ENCODE results near the gene NOC3L.

GRCh38 chr10:94412449-94412848 lies 49.7 kb upstream of the NOC3L start:
- TF ChIP-seq EP300 (IDR thresholded peaks at IDR 0.05; ENCODE audit: borderline replicate concordance) (no peak), RAD21 (IDR thresholded peaks at IDR 0.05; ENCODE audit: low read depth) (no peak; the same call in 1 of the 2 replicates), TEAD4 (IDR thresholded peaks at IDR 0.05) (no peak), EGR1 (IDR thresholded peaks at IDR 0.05) (no peak), TAF1 (IDR thresholded peaks at IDR 0.05; ENCODE audit: low read depth) (no peak), YY1 (IDR thresholded peaks at IDR 0.05; ENCODE audit: low read depth) (no peak), MAX (IDR thresholded peaks at IDR 0.05) (no peak), REST (IDR thresholded peaks at IDR 0.05; ENCODE audit: low read depth) (no peak), CEBPB (IDR thresholded peaks at IDR 0.05) (no peak), FOXM1 (IDR thresholded peaks at IDR 0.05; ENCODE audit: borderline replicate concordance, low read depth) (no peak)

Data from Ishikawa (cell line).